NCI-H2081 (cell line): ENCODE data around the gene SLC46A1.
A peak's percentile ranks its signal among the peaks of the same experiment; 100 is the strongest.

ENCODE experiments used
- DNase-seq, 2 experiments: peaks; one replicate each; lab custom pipeline; 2025; lab: John Stamatoyannopoulos, UW

SLC46A1 gene

DNA sequence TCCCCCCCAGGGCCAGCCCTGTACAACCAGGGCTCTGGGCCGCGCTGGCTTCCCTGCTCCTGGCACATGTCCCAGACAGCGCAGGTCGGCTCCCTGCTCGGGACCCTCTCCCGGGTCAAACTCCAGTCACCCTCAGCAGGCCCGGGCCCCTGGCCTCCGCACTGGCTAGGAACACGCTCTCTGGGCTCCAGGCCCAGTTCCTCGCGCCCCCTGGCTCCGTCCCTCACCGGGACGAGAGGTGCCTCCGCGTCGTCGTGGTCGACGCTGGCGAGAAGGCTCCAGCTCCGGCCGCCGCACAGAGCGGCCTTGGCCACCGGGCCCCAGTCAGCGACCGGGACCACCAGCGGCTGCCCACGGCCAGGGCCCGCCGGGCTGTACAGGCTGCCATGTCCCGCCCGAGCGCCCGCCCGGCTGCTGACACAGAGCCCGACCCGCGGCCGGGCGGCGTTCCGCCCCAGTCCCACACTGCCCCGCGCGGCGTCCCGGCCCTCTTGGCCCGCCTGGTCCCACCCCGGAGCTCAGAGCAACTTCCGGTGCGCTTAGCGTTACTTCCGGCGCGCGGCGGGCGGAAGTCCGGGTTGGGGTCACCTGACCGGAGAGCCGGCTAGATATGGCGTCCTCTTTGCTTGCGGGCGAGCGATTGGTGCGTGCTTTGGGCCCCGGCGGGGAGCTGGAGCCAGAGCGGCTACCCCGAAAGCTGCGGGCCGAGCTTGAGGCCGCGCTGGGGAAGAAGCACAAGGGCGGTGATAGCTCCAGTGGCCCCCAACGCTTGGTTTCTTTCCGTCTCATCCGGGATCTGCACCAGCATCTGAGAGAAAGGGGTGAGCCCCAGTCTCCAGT, 48.7 kb downstream of the SLC46A1 start, which contains the start of gene POLDIP2:
TSS of gene POLDIP2 (minus strand) at position 467 of the 840 bp plus-strand sequence. CDS start at position 388, 79 bp downstream.
- DNase-seq = peak; percentile 80 to 90

GRCh38 chr17:28350271-28350670, 55.7 kb downstream of the SLC46A1 start:
- no peak for DNase-seq

DNA sequence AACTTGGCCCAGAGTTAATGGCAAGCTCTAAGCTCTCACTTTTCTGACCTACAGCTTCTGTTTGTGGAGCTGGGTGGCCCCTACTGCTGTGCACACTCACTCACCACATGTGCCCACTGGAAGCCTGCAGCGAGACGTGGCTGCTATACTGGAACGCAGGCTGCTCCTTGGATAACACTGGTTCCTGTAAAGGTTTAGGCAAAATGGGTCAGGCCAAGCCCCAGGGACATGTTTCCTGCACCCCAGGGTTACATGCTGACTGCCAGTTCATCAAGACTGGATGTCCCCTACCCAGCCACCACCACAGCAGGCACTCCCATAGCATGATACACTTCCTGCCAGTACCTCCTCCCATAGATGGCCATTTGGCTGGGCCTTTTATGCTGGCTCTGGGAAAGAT, 57.0 kb downstream of the SLC46A1 start:
- no peak for DNase-seq

DNA sequence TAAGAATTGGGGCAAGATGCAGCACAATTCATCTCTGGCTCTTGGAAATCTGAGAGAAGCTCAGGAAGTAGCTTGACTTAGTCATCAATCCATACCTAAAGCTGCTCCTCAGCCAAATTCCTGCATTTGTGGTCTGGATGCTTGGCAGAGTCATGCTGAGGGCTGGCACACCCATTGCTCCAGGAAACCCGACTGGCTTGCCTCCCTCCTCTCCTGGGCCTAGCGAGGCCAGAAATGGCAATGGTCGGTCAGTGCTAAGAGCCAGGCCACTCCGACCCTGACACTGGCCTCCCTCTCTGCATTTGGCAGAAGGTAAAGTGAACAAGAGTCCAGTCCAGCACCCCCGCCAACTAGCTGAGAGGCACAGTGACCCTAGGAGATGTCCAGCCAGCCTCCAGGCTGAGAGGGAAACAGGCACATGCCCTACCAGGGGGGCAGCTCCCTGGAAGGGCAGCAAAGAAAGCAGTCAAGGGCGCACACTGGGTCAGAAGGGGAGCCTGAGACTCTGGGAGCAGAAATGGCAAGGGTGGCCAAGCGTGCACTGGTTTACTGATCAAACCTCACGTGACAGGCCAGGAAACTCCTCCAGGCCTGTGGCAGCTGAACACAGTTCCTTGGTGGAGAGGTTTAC, 58.6 kb downstream of the SLC46A1 start:
- DNase-seq = no peak

DNA sequence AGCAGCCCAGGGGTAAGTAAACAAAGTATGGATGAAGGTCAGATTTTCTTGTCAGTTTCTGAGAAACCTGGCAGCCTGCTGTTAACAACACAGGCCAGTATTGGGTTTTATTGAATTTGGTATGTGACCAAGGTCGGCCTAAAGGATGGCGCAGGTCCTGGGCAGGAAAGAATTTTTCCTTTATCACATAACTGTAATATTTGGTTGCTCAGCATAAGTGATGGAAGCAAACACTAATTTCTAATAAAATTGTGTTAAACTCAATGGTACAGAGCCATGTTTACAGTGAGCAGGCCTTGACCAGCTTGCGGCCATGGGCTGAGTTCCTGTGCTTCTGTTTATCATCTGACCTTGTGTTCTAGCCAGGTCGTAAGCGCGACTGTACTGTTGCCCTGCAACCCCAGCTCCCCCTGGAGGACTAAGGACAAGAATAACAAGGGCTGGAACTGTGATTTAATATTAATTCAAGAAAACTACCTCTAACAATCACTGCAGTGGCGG, 59.2 kb downstream of the SLC46A1 start:
- DNase-seq = no peak

DNA sequence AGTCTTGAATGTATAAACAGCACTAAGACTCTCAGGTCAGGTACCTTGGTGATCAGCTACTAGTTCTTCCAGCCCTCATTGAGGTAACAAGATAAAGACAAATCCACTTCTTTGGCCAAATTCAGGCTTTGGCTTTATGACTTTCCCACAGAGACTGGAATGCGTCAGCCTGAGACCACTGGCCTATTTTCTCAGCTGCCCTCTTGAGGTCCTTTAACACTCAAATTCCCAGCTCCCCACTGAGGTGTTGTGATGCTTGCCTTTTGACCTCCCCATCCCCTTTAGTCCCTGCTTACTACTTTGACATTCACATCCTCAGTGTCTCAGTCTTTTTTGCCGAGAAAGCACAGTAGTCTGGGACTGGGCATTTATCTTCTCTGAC, 59.8 kb downstream of the SLC46A1 start:
- DNase-seq = no peak

GRCh38 chr17:28345419-28346198, 60.4 kb downstream of the SLC46A1 start:
- no peak for DNase-seq
